NCI-H526 treated with DMSO at 0.1 percent for 48 hours (cell line): Measurements from ENCODE around the gene CACNA2D3.

ENCODE experiments used
- DNase-seq: peaks from one replicate; lab custom pipeline; 2025; lab: John Stamatoyannopoulos, UW

The CACNA2D3 gene

DNA sequence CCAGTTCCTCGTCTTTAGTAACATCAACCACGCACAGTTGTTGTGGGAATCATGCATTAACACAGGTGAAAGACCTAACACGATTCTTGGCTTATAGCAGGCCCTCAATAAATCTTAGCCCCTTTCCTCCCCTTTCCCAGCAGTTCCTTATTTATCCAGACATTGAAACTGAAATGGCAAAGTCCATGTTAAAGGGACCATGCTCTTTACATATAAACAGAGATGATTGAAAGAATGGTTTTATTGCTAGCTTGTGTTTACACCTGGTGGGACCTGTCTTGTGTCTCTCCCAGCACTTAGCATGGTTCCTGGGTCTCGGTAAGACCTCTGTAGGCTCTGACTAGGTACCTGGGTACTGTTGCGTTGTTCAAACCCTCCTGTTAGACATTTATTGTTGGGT, 553.7 kb downstream of the CACNA2D3 start:
- DNase-seq: no peak

DNA sequence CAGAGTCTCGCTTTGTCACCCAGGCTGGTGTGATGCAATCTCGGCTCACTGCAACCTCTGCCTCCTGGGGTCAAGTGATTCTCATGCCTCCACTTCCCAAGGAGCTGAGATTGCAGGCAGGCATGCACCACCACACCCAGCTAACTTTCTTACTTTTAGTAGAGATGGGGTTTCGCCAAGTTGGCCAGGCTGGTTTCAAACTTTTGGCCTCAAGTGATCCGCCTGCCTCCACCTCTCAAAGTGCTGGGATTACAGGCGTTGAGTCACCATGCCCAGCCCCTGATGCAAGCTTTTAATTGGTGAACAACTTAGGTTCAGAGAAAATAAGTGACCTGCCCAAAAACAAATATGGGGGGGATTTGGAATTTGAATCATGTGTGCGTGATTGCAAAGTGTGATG, 559.4 kb downstream of the CACNA2D3 start:
- DNase-seq: no peak

DNA sequence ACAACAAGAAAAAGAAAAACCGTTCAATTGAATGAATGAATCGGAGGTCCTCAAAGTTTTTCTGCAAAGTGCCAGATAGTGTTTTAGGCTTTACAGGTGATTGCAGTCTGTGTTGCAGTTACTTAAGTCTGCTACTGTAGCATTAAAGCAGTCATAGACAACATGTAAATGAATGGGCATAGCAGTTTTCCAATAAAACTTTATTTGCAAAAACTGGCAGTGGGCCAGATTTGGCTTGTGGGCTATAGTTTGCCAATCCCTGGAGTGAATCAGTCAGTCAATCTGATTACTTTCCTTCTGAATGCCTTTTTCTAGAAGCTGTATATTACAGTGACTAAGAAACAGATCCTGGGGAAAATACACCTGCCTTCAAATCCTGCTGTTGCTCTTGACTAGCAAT, 562.9 kb downstream of the CACNA2D3 start:
- no peak for DNase-seq

DNA sequence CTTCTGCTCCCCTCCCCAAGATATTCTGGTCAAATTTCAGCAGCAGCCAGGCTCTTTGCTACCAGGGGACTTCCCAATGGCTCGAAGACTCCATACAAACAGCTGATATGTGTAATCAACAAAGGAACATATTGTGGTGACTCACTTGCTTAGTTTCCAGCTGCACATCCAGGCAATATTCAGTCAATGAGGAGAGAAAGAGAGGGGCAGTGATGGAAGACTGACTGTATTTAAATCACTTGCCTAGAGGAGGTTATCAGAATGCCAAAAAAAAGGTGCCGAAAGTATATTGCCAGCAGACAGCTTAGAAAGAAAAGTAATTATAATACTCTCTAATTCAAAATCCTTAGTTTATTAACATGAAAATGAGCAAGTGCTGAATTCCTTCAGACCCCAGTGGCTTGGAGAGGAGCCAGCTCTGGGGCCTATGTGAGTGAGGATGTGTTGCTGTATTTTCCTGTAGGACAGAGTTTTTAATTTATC, 569.0 kb downstream of the CACNA2D3 start:
- DNase-seq: no peak

DNA sequence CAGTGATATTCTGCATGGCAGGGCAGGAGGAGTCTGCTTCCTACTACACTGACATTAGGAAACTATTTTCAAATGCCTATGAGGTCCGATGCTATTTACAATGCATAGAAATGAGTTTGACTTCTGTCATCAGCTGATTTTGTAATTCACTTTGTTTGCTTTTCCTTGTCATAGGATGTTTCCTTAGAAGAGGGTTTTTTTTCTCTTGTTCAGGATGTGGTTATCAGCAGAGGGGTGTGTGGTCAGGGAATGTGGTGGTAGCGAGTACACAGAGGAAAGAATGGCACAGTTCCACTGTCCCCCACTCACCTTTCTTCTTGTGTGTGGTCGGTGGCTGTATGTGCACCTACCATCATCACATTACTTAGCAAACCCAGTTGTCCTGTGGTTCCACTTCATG, 574.0 kb downstream of the CACNA2D3 start:
- no peak for DNase-seq

DNA sequence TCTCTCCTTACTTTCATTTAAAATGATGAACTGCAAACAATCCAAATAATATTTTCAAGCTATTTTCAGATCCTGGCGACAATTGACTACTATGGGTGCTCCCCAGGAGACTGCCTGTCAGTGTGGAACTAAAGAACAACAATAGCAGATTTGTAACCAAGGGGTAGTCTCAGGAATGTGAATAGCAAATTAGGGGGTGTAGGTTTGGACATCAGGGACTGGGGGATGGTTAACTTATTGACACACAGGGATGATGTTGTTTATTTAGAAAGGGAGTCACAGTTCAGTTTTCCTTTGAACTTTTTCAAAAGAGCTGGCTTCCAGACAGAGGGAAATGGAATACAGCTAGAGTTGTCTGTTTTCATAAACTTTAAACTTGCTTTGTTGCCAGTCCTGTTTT, 575.7 kb downstream of the CACNA2D3 start:
- DNase-seq: no peak

DNA sequence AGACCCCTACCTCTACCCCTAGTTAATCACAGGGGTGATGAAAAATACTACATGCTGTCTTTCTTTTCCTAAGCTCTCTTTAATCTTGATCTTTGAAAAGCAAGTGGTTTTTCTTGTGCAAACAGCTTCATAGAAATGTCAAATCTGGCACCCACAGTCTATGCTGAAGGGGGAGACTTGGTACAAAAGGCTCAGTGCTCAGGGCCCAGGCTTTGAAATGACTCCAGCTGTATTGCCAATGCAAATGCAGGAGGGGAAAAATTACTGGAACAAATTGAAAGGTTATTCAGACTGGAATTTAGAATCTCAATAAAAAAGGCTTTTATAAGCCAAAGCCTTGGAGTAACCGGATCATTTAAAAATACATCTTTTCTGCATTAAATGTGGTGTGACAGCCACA, 581.6 kb downstream of the CACNA2D3 start:
- DNase-seq: no peak

DNA sequence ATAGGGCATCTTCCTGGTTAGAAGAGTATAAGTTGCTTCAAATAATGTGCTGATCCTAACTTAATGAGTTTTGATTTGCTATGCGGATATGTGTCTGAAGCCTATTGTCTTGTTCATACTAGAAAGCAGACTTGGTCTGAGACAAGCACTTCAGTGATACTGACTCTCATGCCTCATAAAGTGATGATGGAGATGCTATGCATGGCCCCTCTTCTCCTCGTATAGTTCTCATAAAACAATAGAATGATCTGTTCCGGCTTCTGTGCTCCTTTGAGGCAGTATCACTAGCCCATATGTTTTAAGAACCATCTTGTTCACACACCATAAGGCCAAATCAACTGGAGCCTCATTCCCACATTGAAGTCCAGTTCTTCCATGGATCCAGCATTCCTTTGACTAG, 583.4 kb downstream of the CACNA2D3 start:
- no peak for DNase-seq

DNA sequence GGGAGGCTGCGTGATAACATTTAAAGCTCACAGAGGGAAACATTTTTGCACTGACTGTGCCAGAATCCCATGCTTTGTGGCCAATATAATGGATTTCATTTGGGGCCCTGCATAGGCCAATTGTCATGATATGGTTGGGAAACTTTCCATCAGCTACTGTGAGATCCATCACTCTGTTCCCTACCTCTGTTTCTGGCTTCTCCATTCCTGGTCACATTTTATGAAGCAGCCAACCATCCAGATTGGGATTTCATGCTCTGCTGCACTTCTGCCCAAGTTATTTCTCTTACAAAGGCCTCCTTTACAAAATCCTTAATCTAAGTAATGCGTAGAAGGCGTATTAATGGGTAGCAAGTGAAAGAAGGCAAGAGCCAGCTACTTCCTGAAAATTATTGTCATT, 584.4 kb downstream of the CACNA2D3 start:
- DNase-seq: no peak

DNA sequence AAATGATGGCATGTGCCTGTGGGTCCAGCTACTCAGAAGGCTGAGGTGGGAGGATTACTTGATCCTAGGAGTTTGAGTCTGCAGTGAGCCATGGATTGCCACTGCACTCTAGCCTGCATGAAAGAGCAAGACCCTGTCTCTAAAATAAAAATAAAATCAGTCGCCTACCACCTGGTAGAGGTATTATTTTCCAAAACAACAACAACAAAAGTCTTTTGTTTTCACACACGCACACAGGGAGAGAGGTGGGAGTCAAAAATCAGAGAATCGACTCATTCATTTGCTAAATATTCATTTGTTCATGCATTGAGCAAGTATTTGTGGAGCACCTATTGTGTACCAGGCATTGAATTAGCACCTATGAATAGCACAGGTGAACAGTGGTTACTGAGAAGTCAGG, 587.4 kb downstream of the CACNA2D3 start:
- no peak for DNase-seq

DNA sequence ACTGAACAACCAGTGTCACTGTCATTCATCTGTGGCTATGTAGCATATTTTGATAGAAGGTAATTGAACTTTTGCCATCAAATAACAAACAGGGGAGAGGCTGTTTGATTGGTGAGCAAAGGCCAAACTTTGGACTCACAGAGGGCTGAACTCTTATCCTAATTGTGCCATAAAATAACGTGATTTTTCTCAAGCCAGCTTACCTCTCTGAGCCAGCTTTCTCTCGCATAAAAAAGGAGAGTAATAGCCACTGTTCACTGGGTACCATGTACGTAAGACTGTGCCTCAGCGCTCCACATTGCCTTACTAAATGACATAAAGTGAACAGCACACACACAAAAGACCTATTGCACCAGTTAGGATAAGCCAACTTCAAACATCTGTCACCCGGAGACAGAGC, 588.6 kb downstream of the CACNA2D3 start:
- no peak for DNase-seq

DNA sequence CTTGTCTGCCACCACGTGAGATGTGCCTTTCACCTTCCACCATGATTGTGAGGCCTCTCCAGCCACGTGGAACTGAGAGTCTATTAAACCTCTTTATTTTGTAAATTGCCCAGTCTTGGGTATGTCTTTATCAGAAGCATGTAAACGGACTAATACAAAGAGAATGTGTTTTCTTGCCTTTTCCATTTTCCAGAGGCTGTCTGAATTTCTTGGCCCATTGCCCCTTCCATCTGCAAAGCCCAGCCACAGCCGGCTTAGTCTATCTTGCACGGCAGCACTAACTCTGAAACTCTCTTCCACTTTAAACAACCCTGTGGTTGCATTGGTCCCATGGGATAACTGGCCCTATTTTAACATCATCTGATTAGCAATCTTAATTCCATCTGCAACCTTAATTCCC, 590.2 kb downstream of the CACNA2D3 start:
- no peak for DNase-seq

DNA sequence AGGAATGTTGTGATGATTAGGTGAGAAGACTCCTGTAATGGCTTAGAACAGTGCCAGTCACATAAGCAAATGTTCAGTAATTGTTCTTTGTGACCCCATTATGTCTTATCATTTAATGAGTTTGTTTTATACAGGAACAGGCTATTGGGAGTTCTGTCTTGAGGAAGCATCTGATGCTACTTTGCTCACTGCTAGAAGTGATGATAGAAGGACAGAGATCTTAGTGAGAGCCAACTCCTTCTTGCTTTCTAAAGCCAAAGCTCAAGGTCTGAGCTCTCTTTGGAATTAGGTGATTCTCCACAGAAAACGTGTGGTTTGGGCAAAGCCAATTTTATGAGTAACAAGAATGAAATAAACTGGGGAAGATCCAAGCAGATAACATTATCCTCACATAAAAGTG, 590.7 kb downstream of the CACNA2D3 start:
- DNase-seq: no peak

DNA sequence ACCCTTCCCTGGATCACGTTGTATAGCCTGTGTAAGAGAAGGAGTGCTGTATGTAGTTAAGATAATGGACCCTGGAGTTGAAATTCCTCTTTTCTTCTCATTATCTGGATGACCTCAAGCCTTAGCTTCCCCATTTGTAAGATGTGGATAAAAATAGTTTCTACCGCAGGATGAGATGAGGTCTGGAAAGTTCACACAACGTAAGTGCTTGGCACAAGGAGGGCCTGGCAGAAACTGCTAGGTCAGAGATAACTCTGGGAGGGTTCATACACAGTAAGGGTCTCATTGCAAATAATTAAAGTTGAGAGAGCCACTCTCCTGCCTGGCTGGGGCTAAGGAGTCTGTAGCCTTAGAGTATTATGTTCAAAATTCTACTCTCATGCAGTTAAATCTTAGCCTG, 591.1 kb downstream of the CACNA2D3 start:
- DNase-seq: no peak

DNA sequence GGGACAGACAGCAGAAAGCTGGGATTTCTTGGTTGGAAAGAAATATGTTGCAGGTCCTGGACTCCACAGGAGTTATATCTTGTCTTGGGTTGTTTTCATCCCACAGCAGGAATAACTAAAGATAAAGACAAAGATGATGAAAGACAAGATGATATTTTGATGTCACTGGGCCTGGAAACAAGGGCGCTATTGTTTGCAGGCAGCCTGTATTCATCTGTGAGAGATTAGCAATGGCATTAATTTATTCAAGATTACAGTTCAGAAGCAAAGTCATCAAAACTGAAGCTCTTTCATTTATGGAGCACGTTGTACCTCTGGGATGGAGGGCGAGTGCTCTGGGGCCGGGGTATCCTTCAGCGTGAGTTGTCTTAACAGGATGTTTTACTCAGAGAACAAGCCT, 591.7 kb downstream of the CACNA2D3 start:
- no peak for DNase-seq

DNA sequence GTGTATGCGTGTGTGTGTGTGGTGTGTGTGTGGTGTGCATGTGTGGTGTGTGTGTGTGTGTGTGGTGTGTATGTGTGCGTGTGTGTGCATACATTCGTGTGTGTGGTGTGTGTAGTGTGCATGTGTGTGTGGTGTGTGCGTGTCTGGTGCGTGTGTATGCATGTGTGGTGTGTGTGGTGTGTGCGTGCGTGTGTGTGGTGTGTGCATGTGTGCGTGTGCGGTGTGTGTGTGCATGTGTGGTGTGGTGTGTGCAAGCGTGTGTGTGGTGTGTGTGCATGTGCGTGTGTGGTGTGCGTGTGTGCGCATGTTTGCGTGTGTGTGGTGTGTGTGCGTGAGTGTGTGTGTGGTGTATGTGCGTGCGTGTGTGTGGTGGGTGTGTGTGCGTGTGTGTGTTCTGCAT, 595.2 kb downstream of the CACNA2D3 start:
- no peak for DNase-seq

DNA sequence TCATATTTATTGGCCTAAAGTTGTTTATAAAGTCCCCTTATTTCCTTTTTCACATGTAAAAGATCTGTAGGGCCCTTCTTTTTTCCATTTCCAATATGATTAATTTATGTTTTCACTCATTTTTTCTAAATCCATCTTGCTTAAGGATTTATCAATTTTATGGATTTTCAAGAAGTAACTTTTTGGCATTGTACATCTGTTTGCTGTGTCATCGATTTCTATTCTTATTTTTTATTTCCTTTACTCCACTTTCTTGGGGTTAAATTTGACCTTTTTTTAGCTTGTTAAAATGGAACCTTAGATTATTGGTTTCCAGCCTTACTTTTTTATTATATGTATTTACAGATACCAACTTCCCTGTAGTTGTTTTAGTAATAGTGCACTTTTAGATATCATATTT, 597.6 kb downstream of the CACNA2D3 start:
- DNase-seq: no peak

DNA sequence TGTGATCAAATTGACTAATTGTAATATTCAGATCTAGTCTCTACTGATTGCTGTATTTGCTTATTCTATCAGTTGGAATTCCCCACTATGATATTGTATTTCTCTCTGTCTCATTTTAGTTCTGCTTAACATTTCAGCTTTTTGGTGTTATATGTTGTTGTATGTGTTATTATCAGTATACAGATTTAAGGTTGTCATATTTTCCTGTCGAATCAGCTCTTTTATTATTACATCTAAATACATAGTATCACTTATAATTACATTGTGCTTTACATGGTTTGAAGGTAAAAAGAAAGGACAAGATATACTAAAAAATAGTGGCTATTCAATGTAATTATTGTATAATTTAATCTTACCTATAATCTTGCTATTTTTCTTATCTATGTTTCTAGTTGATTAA, 598.3 kb downstream of the CACNA2D3 start:
- no peak for DNase-seq

DNA sequence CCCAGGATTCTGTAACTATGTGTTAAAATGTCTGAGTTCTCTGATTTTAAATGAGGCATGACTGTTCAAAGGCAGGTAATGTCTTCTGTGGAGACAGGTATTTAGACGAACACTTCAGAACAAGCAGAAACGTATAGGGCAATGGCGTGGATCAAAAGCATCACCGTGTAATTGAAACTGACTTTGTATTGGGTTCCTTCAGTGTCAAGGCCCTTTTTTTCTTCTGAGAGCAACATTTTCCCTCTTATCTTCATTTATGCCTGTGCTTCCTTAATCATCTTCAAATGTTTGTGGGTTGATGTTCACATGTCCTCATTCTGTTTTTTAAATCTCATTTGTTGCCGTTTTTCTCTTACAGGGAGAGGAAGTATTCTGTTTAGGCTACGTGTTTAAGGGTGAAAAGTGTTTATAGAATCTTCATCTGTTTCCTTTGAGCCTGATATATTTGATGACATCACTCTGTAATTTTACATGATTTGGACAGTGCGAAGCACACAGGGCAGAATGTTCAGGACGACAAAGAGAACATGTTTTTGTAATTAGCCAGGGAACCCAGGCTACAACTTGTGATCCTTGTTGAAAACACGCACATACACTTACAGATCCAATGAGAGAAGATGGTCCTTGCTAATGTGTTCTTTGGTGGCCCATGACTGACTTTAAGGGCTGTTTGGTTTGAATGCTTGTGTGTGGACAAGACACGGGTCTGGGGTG, 609.5 kb downstream of the CACNA2D3 start:
- DNase-seq: no peak

DNA sequence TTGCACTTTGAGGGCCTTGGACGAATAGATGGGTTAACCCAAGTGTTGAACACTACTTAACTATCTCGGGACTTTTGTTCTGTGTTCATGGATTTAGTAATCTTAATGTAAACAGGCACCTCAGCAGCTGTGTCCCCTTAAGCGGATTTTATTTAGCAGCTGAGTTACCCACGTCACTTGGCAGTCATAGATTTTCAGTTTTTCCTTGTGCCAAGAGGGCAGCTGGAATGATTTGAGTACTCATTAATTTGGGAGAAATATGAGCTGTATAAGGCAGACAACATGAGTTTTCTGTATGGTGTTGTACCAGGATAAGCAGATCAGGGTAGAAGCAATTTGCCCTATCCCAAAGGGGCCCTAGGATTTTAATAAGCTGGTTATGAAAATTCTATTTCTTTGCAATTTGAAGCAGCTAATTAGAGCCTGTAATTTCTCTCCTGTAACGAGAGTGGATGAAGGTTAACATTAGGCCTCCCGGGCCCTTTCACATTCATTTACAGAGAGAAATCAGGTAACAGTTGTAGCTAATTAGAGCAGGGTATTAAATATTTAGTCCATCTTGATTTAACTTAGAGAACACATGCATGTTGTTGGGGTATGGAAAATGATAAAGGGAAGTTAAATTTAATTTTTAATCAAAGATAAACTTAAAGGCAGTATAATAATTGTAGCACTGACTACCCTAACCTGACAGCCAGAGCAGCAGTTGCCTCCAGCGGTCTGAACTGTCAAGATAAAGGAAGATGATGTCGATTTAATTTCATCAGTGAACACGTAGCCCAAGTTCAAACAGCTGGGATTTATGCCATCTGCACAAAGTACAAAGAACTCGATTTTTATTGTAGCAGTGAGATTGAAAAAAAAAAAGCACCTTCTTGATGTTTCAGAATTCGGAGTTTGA, 611.0 kb downstream of the CACNA2D3 start:
- no peak for DNase-seq

DNA sequence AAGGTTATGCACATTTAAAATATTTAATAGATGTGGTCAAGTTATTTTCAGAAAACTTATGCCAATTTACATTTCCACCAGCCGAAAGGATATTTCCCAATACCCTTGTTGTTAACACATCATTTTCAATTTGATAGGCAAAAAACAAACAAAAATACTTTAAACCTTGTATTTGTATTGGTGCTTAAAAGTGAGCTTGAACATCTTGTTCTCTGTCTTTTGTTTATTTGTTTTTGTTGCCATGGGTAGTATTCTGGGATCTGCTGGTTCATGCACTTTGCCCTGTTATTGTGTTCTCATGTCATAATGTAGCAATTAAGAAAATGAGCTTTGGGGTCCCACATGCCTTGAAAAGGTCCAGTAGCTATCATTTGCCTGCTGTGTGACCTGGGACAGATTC, 614.1 kb downstream of the CACNA2D3 start:
- DNase-seq: no peak

DNA sequence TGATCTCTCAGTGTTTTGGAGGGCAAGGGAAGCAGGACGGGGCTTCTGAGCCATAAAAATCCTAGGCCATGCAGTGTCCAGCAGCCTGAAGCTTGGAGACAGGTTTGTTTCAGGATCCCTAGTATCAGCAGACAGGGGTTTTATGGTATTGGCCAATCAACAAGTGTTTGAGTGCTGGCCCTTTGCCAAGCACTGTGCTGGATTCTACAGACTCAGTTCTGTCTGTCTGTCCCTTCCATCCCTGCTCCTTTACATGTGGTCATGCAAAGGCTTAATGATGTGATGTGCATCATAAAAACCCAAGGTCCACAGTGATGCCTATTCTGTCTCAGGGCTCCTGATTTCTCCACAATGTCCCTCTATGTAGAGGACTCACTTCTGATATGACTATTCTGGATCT, 621.4 kb downstream of the CACNA2D3 start:
- no peak for DNase-seq

DNA sequence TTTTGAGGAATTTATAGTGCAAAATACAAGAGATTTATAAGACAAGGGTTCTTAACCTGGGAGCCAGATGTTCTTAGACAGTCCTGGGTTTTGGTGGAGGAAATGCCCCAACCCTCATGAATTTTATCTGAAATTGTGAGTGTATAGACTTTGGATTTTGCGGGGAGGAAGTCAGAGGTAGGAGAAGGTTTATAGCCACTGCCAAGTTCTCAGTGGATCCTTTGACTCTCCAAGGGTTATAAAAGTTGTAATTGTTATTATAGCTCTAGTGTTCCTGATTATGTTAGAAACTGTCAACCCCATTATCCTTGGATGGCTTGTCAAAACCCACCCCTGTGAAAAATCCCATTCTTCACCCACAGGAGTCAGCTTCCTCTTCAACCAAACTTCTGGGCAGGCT, 621.9 kb downstream of the CACNA2D3 start:
- DNase-seq: no peak
